Right kidney (tissue), 9 donors: ENCODE data around the gene PCDHA2.
"Not testable (repeated sequence)": the region's sequence is repeated elsewhere in the genome, so short reads cannot be mapped to it uniquely, and the experiment has no call there.

Experiments used
- DNase-seq: peaks from one replicate; pipeline ENCODE4 v3.0.0-alpha.2; 2016
- long read RNA-seq, 8 donors: transcript quantifications; one replicate each; lab custom pipeline, GENCODE V29; 2026

The PCDHA2 gene
- long read RNA-seq, donor 1, partial matches to known transcripts, result 0 of 1 reads
- long read RNA-seq, donor 1, other reads (novel, unspliced or antisense), result 0 of 1 reads
- long read RNA-seq, donor 2, result 0 reads
- long read RNA-seq, donor 3, result 0 reads
- long read RNA-seq, donor 4, result 0 reads
- long read RNA-seq, donor 5, result 0 reads
- long read RNA-seq, donor 6, result 0 reads
- long read RNA-seq, donor 7, result 0 reads
- long read RNA-seq, donor 8, full-length matches to known transcripts, result 1 of 1 reads
- long read RNA-seq, donor 8, partial matches to known transcripts, result 0 of 1 reads
- long read RNA-seq, donor 8, other reads (novel, unspliced or antisense), result 0 of 1 reads

- no peak for DNase-seq
Observed at GRCh38 chr5:140794595-140795258, at the start of gene PCDHA2. PCDHA2 (plus strand) TSS chr5:140794852.

- no peak for DNase-seq
Observed at GRCh38 chr5:140753561-140753960, 41.1 kb upstream of the PCDHA2 start.

GRCh38 chr5:140764177-140764973, 30.3 kb upstream of the PCDHA2 start:
- DNase-seq, result no peak

GRCh38 chr5:140767444-140767843, 27.2 kb upstream of the PCDHA2 start:
- DNase-seq, result no peak

DNA sequence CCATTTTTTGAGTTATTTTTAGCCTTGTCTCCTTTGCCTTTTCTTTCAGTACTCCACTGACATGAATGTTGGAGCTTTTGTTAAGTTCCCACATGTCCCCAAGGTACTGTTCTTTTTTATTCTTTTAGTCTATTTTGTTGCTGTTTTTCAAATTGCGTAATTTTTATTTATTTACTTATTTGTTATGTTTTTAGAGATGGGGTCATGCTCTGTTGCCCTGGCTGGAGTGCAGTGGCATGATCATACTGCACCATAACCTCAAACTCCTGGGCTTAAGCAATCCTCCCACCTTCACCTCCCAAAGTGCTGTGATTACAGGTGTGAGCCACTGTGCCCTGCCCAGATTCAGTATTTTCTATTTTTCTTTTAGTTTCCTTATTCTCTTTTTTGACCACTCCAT, 14.1 kb upstream of the PCDHA2 start:
- DNase-seq, result no peak

GRCh38 chr5:140785905-140786686, 8.6 kb upstream of the PCDHA2 start, which contains the start of gene PCDHA1:
PCDHA1 (plus strand) TSS chr5:140786140.
- DNase-seq, result no peak

DNA sequence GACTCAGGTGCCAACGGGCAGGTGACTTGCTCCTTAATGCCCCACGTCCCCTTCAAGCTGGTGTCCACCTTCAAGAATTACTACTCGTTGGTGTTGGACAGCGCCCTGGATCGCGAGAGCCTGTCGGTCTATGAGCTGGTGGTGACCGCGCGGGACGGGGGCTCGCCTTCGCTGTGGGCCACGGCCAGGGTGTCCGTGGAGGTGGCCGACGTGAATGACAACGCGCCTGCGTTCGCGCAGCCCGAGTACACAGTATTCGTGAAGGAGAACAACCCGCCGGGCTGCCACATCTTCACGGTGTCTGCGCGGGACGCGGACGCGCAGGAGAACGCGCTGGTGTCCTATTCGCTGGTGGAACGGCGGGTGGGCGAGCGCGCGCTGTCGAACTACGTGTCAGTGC, 7.2 kb upstream of the PCDHA2 start:
- not testable (repeated sequence) for DNase-seq

- DNase-seq, result not testable (repeated sequence)
Observed at GRCh38 chr5:140787849-140788504, 6.7 kb upstream of the PCDHA2 start.

GRCh38 chr5:140791089-140791488, 3.6 kb upstream of the PCDHA2 start:
- DNase-seq, result no peak

DNA sequence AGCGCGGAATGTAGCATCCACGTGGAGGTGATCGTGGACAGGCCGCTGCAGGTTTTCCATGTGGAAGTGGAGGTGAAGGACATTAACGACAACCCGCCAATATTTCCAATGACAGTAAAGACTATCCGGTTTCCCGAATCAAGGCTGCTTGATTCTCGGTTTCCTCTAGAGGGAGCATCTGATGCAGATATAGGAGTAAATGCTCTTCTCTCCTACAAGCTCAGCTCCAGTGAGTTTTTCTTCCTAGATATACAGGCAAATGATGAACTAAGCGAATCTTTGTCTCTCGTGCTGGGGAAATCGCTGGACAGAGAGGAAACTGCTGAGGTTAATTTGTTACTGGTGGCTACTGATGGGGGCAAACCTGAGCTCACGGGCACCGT, 598 bp downstream of the PCDHA2 start:
- DNase-seq, result no peak

DNA sequence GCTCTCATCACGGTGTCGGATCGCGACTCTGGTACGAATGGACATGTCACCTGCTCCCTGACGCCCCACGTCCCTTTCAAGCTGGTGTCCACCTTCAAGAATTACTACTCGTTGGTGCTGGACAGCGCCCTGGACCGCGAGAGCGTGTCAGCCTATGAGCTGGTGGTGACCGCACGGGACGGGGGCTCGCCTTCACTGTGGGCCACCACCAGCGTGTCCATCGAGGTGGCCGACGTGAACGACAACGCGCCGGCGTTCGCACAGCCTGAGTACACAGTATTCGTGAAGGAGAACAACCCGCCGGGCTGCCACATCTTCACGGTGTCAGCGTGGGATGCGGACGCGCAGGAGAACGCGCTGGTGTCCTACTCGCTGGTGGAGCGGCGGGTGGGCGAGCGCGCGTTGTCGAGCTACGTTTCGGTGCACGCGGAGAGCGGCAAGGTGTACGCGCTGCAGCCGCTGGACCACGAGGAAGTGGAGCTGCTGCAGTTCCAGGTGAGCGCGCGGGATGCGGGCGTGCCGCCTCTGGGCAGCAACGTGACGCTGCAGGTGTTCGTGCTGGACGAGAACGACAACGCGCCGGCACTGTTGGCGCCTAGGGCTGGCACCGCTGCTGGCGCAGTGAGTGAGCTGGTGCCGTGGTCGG, 1.5 kb downstream of the PCDHA2 start:
- not testable (repeated sequence) for DNase-seq

GRCh38 chr5:140796718-140797095, 2.1 kb downstream of the PCDHA2 start:
- no peak for DNase-seq

- no peak for DNase-seq
Observed at GRCh38 chr5:140800816-140801493, 6.3 kb downstream of the PCDHA2 start, which contains the start of gene PCDHA3. PCDHA3 (plus strand) TSS chr5:140801057.

DNA sequence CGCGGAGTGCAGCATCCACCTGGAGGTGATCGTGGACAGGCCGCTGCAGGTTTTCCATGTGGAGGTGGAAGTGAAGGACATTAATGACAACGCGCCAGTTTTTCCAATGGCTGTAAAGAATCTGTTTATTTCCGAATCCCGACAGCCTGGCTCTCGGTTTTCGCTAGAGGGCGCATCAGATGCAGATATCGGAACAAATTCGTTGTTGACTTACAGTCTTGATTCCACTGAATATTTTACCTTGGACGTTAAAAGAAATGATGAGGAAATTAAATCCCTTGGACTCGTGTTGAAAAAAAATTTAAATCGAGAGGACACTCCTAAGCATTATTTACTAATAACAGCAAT, 6.8 kb downstream of the PCDHA2 start:
- DNase-seq, result no peak

- DNase-seq, result not testable (repeated sequence)
Observed at GRCh38 chr5:140802381-140802780, 7.7 kb downstream of the PCDHA2 start.

DNA sequence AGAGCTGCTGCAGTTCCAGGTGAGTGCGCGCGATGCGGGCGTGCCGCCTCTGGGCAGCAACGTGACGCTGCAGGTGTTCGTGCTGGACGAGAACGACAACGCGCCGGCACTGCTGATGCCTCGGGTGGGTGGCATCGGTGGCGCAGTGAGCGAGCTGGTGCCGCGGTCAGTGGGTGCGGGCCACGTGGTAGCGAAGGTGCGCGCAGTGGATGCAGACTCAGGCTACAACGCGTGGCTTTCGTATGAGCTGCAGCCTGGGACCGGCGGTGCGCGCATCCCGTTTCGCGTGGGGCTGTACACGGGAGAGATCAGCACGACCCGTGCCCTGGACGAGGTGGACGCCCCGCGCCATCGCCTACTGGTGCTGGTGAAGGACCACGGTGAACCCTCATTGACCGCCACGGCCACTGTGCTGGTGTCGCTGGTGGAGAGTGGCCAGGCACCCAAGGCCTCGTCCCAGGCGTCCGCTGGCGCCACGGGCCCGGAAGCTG, 8.2 kb downstream of the PCDHA2 start:
- no peak for DNase-seq

DNA sequence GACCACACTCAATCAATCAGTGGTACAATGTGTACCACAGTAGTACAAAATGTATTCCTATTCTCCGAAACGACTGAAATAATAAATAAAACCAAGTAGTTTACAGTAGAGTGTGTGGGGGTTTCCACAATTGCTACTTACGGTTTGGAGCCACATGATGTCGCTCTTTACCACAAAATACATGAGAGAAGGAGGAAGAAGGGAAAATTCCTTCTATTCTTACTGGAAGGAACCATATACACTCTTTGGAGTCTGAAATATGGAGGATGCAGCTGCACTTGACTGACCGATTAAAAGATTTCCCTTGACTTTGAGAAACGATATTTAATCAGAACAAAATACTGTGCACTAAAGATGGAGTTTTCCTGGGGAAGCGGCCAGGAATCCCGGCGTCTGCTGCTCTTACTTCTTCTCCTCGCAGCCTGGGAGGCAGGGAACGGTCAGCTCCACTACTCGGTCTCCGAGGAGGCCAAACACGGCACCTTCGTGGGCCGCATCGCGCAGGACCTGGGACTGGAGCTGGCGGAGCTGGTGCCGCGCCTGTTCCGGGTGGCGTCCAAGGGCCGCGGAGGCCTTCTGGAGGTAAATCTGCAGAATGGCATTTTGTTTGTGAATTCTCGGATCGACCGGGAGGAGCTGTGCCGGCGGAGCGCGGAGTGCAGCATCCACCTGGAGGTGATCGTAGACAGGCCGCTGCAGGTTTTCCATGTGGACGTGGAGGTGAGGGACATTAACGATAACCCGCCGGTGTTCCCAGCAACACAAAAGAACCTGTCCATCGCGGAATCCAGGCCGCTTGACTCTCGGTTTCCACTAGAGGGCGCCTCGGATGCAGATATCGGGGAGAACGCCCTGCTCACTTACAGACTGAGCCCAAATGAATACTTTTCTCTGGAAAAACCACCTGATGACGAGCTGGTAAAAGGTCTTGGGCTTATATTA, 12.5 kb downstream of the PCDHA2 start, which contains the start of gene PCDHA4:
Gene PCDHA4 (plus strand): TSS at position 235 of the 942 bp plus-strand sequence.
- DNase-seq, result no peak

- not testable (repeated sequence) for DNase-seq
Observed at GRCh38 chr5:140808241-140808888, 13.7 kb downstream of the PCDHA2 start.

DNA sequence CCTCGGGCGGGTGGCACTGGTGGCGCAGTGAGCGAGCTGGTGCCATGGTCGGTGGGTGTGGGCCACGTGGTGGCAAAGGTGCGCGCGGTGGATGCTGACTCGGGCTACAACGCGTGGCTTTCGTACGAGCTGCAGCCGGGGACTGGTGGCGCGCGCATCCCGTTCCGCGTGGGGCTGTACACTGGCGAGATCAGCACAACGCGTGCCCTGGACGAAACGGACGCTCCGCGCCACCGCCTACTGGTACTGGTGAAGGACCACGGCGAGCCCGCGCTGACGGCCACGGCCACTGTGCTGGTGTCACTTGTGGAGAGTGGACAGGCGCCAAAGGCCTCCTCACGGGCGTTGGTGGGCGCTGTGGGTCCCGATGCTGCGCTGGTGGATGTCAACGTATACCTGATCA, 14.2 kb downstream of the PCDHA2 start:
- no peak for DNase-seq
